SU-DHL-6 (cell line): Measurements from ENCODE around the gene COPS8.

Source experiments
- H2AFZ ChIP-seq: fragments of 200-600 bp; sonication (generic); 2 replicates; pipeline ENCODE4 v1.6.1; 2014; ENCODE audit warnings: low read depth, mild to moderate bottlenecking, moderate library complexity, mixed read lengths, antibody characterized with exemption, low read length; ENCODE audit not compliant: severe bottlenecking
- H3F3A ChIP-seq: fragments of 200-600 bp; shearing (Covaris generic); 2 replicates; pipeline ENCODE4 v1.6.0; 2016; ENCODE audit warnings: antibody characterized with exemption, mild to moderate bottlenecking; ENCODE audit not compliant: insufficient read depth
- H3K27ac ChIP-seq: fragments of 200-600 bp; sonication (generic); 2 replicates; pipeline ENCODE4 v1.5.1; 2016; ENCODE audit warnings: low read depth, mild to moderate bottlenecking, low read length, moderate library complexity, mixed read lengths
- H3K27me3 ChIP-seq: fragments of 200-600 bp; sonication (generic), shearing (Covaris generic); 2 replicates; pipeline ENCODE4 v1.6.0; 2014; ENCODE audit warnings: mild to moderate bottlenecking, low read length
- H3K36me3 ChIP-seq: fragments of 200-600 bp; sonication (generic); 2 replicates; pipeline ENCODE4 v1.6.1; 2014; ENCODE audit warnings: mild to moderate bottlenecking, low read length, mixed read lengths
- H3K4me2 ChIP-seq: fragments of 300-600, 200-600 bp; shearing (Covaris generic), sonication (generic); 2 replicates; pipeline ENCODE4 v1.6.0; 2014; ENCODE audit warnings: low read length, low read depth, mild to moderate bottlenecking; ENCODE audit not compliant: poor library complexity, severe bottlenecking
- H3K4me3 ChIP-seq: fragments of 200-600 bp; sonication (generic); 2 replicates; pipeline ENCODE4 v1.5.1; 2014; ENCODE audit warnings: antibody characterized with exemption, low read length, mild to moderate bottlenecking, mixed read lengths; ENCODE audit not compliant: insufficient read depth, poor library complexity, severe bottlenecking
- H3K79me2 ChIP-seq: fragments of 200-600 bp; sonication (generic); 2 replicates; pipeline ENCODE4 v1.6.1; 2014; ENCODE audit warnings: mild to moderate bottlenecking, low read length, moderate library complexity; ENCODE audit not compliant: insufficient read depth
- H3K9ac ChIP-seq: fragments of 200-600 bp; sonication (generic); 2 replicates; pipeline ENCODE4 v1.7.0; 2014; ENCODE audit warnings: mild to moderate bottlenecking, low read length
- H3K9me2 ChIP-seq: fragments of 200-600 bp; sonication (generic); replicated peaks from 2 replicates; pipeline ENCODE4 v1.6.1; 2014; ENCODE audit warnings: low read length; ENCODE audit not compliant: insufficient read depth
- H3K9me3 ChIP-seq: fragments of 200-600 bp; sonication (generic); 2 replicates; pipeline ENCODE4 v1.6.1; 2014; ENCODE audit warnings: low read length, mixed read lengths; ENCODE audit not compliant: insufficient read depth
- H4K20me1 ChIP-seq: fragments of 200-600 bp; sonication (generic); 2 replicates; pipeline ENCODE4 v1.6.1; 2014; ENCODE audit warnings: low read depth, mild to moderate bottlenecking, antibody characterized with exemption, low read length, moderate library complexity, mixed read lengths
- CTCF ChIP-seq: fragments of 200-600 bp; sonication (generic); IDR thresholded peaks from one replicate; pipeline ENCODE4 v1.5.1; 2017; ENCODE audit warnings: antibody characterized with exemption, mild to moderate bottlenecking, low read length, moderate library complexity; ENCODE audit not compliant: insufficient read depth, poor library complexity, severe bottlenecking
- EZH2phosphoT487 ChIP-seq: fragments of 200-600 bp; sonication (generic), shearing (Covaris generic); conservative IDR thresholded peaks from 2 replicates; pipeline ENCODE4 v1.6.1; 2018; ENCODE audit warnings: mild to moderate bottlenecking, antibody characterized with exemption, low read length, moderate library complexity, mixed read lengths

The COPS8 gene

GRCh38 chr2:237090906-237091305, 5.2 kb downstream of the COPS8 start:
- Histone ChIP-seq H3K4me3 (no peak overlapping the region), H3K27ac (no peak overlapping the region), H3K27me3 (no peaks in the 10 kb centered on the region), H4K20me1 (no peaks in the 10 kb centered on the region), H3K9me2 (no peaks in the 10 kb centered on the region), H3K9me3 (no peaks in the 10 kb centered on the region), H3K36me3 (peaks cover 8% of the 10 kb centered on the region; the same call in 1 of the 2 replicates), H3K79me2 (peaks cover 28% of the 10 kb centered on the region), H3K4me2 (no peak overlapping the region), H3F3A (no peaks in the 10 kb centered on the region), H3K9ac (no peak overlapping the region), H2AFZ (no peak overlapping the region)
- TF ChIP-seq EZH2phosphoT487 (no peak), CTCF (no peak)

- Histone ChIP-seq H3K27ac (no peak overlapping the region), H3K9me3 (no peaks in the 10 kb centered on the region), H3K9ac (no peak overlapping the region), H2AFZ (no peak overlapping the region), H3K4me2 (no peak overlapping the region), H3K4me3 (no peak overlapping the region), H3K79me2 (peaks cover 18% of the 10 kb centered on the region), H3F3A (no peaks in the 10 kb centered on the region), H3K27me3 (no peaks in the 10 kb centered on the region), H4K20me1 (no peaks in the 10 kb centered on the region), H3K36me3 (peaks cover 8% of the 10 kb centered on the region; the same call in 1 of the 2 replicates), H3K9me2 (no peaks in the 10 kb centered on the region)
- TF ChIP-seq EZH2phosphoT487 (no peak), CTCF (no peak)
These were observed 6.2 kb downstream of the COPS8 start for GRCh38 chr2:237091779-237092436.

GRCh38 chr2:237092506-237092905, 6.8 kb downstream of the COPS8 start:
- Histone ChIP-seq H3K27ac (no peak overlapping the region), H3K4me2 (no peak overlapping the region), H3K9me3 (no peaks in the 10 kb centered on the region), H4K20me1 (no peaks in the 10 kb centered on the region), H3K9ac (no peak overlapping the region), H2AFZ (no peak overlapping the region), H3K4me3 (no peak overlapping the region), H3K36me3 (peaks cover 8% of the 10 kb centered on the region; the same call in 1 of the 2 replicates), H3K9me2 (no peaks in the 10 kb centered on the region), H3K27me3 (no peaks in the 10 kb centered on the region), H3K79me2 (peaks cover 12% of the 10 kb centered on the region), H3F3A (no peaks in the 10 kb centered on the region)
- TF ChIP-seq EZH2phosphoT487 (no peak), CTCF (no peak)
